ENCODE measurements around the gene CDK5RAP2.

Gene CDK5RAP2

GRCh38 chr9:120381839-120382238, 198.1 kb downstream of the CDK5RAP2 start:
- no peak for TF ChIP-seq CTCF (IDR thresholded peaks at IDR 0.05; ENCODE audit: insufficient read depth, low read depth, low read length, missing control alignments)
- no peak overlapping the region for H3K4me3 ChIP-seq (ENCODE audit: low read length)
- no peak for DNase-seq (ENCODE audit: low read depth)

- H3K4me3 ChIP-seq (ENCODE audit: low read length): no peak overlapping the region
- TF ChIP-seq CTCF (IDR thresholded peaks at IDR 0.05; ENCODE audit: insufficient read depth, low read depth, low read length, missing control alignments): no peak
- DNase-seq (ENCODE audit: low read depth): no peak
Observed at GRCh38 chr9:120379611-120380010, 200.4 kb downstream of the CDK5RAP2 start.

GRCh38 chr9:120378680-120379079, 201.3 kb downstream of the CDK5RAP2 start:
- DNase-seq (ENCODE audit: low read depth): no peak
- TF ChIP-seq CTCF (IDR thresholded peaks at IDR 0.05; ENCODE audit: insufficient read depth, low read depth, low read length, missing control alignments): no peak
- H3K4me3 ChIP-seq (ENCODE audit: low read length): no peak overlapping the region

- no peak for TF ChIP-seq CTCF (IDR thresholded peaks at IDR 0.05; ENCODE audit: insufficient read depth, low read depth, low read length, missing control alignments)
- no peak for DNase-seq (ENCODE audit: low read depth)
- H3K4me3 ChIP-seq (ENCODE audit: low read length): no peak overlapping the region
Observed at GRCh38 chr9:120377268-120378159, 202.5 kb downstream of the CDK5RAP2 start.

- no peak overlapping the region for H3K4me3 ChIP-seq (ENCODE audit: low read length)
- no peak for DNase-seq (ENCODE audit: low read depth)
- TF ChIP-seq CTCF (IDR thresholded peaks at IDR 0.05; ENCODE audit: insufficient read depth, low read depth, low read length, missing control alignments): no peak
Observed at GRCh38 chr9:120376101-120376500, 203.9 kb downstream of the CDK5RAP2 start.

GRCh38 chr9:120375316-120375715, 204.7 kb downstream of the CDK5RAP2 start:
- DNase-seq (ENCODE audit: low read depth): no peak
- H3K4me3 ChIP-seq (ENCODE audit: low read length): no peak overlapping the region
- no peak for TF ChIP-seq CTCF (IDR thresholded peaks at IDR 0.05; ENCODE audit: insufficient read depth, low read depth, low read length, missing control alignments)

GRCh38 chr9:120374817-120375216, 205.2 kb downstream of the CDK5RAP2 start:
- no peak for DNase-seq (ENCODE audit: low read depth)
- no peak for TF ChIP-seq CTCF (IDR thresholded peaks at IDR 0.05; ENCODE audit: insufficient read depth, low read depth, low read length, missing control alignments)
- no peak overlapping the region for H3K4me3 ChIP-seq (ENCODE audit: low read length)

Measured in epithelial cell of esophagus (primary cell).